ENCODE results near the gene BLM.

The BLM gene

DNA sequence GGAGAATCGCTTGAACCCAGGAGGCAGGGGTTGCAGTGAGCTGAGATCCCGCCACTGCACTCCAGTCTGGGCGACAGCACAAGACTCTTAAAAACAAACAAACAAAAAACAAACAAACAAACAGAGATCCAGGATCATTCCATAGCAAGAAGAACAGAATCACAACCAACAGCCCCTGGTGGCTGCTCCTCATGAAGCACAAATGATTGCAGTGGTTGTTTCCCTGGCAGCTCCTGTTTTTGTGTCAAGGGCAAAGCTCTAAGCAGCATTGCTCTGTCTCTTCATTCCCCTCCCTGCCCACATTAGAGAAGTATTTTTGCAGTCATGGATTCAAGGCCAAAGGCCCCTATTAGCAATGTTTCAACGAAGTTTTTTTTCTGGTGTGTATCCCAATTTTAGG is 25.8 kb upstream of the BLM start:
- in situ Hi-C loops (cut with MboI; ENCODE audit: low sequenced_read_pairs): no loop called here

- in situ Hi-C loops (cut with MboI; ENCODE audit: low sequenced_read_pairs): no loop called here
Measured at GRCh38 chr15:90691982-90692773, 25.0 kb upstream of the BLM start.

DNA sequence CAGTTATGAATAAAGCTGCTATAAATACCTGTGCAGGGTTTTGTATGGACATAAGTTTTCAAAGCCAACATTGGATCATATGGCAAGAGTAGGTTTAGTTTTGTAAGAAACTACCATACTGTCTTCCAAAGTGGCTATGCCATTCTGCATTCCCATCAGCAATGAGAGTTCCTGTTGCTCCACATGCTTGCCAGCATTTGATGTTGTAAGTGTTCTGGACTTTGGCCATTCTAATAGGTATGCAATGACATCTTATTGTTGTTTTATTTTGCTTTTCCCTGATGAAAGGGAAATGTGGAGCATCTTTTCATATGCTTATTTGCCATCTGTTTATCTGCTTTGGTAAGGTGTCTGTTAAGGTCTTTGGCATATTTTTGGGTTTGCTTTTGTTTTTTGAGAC is 22.2 kb upstream of the BLM start:
- in situ Hi-C loops (cut with MboI; ENCODE audit: low sequenced_read_pairs): no loop called here

DNA sequence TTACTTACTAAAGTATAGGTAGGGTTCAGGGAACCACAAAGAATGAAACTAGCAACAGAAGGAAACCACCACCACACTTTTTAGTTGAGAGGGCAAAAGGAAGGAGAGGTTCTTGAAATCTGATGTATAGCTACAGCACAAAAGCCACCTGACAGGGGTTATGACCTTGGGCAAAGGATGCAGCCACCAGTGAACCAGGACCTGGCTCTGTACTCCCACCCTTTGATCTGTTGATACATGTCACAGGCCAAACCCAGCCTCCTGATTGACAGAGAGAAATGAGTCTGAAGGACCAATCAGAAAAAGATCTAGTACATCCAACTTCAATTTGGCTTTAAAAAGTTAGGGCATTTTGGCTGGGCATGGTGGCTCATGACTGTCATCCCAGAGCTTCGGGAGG is 20.0 kb upstream of the BLM start:
- in situ Hi-C loops (cut with MboI; ENCODE audit: low sequenced_read_pairs): no loop called here

DNA sequence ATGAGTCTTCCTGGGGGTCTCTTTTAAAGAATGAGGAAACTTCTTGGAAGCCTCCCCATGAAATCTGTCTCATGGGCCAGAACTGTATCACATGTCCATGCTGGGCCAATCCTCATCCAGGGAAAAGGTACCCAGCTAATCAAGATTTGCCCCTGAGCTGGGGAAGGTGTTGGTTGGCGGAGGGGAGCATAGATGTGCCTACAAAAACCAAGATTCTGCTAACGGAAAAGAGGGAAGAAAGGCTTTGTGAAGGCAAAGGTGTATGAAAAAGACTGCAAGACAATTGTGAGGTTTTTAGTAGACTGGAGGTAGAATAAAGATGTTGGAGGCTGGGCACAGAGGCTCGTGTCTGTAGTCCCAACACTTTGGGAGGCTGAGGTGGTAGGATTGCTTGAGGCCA is 18.5 kb upstream of the BLM start:
- in situ Hi-C loops (cut with MboI; ENCODE audit: low sequenced_read_pairs): no loop called here

GRCh38 chr15:90701048-90701447 is 16.1 kb upstream of the BLM start:
- in situ Hi-C loops (cut with MboI; ENCODE audit: low sequenced_read_pairs): no loop called here

DNA sequence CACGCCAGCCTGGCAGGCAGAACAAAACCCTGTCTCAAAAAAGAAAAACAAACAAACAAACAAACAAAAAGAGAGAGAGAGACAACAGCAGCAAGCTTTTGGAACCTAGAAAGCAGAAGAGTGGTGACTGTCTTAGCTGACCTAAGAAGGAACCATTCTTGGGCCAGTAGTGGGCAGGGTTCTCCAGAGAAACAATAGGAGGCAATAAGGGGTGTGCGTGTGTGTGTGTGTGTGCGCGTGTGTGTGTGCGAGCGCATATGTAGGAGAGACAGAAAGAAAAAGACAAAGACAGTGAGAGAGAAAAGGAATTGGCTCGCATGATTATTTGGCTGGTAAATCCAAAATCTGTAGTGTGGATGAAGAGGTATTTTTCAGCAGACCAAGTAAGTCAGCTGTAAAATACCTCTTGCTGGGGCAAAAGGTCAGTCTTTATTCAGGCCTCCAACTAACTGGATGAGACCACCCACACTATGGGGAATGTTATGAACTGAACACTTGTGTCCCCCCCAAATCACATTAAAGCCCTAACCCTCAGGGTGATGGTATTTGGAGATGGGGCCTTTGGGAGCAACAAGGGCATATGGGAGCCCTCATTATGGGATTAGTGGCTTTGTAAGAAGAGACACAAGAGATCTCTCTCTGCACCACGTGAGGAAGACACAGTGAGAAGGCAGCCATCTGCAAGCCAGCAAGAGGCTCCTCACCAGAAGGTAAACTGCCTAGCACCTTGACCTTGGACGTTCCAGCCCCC is 15.1 kb upstream of the BLM start:
- in situ Hi-C loops (cut with MboI; ENCODE audit: low sequenced_read_pairs): no loop called here

DNA sequence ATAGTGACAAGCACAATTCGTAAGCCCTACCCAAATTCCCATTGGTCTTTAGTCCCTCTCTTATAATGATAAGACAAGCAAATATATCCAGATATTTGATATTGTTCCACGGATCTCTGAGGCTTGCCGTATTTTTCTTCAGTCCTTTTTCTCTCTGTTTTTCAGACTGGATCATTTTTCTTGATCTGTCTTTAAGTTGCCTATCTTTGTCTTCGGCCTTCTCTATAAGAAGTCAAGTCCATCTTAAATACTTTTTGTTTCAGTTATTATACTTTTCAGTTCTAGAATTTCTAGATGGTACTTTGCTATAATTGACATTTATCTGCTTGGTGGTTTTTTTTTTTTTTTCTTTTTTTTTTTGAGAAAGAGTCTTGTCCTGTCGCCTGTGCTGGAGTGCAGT is 13.7 kb upstream of the BLM start:
- in situ Hi-C loops (cut with MboI; ENCODE audit: low sequenced_read_pairs): no loop called here

DNA sequence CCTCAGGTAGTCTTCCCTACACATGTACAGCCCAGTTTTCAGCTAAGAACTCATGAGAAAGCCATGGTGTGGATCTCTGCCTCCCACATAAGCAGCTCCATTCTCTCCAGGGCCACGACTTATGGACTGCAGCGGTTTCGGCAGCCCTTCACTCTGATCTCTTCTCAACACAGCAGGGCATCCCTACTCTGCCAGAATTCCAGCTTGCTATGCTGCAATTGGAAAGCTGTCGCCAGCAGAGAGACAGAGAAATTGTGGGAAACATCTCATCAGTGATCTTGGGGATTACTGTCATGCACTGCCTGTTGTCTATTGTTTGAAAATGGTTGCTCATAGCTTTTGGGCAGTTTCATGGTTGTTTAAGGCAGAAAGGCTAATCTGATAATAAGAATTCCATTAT is 11.9 kb upstream of the BLM start:
- in situ Hi-C loops (cut with MboI; ENCODE audit: low sequenced_read_pairs): no loop called here

DNA sequence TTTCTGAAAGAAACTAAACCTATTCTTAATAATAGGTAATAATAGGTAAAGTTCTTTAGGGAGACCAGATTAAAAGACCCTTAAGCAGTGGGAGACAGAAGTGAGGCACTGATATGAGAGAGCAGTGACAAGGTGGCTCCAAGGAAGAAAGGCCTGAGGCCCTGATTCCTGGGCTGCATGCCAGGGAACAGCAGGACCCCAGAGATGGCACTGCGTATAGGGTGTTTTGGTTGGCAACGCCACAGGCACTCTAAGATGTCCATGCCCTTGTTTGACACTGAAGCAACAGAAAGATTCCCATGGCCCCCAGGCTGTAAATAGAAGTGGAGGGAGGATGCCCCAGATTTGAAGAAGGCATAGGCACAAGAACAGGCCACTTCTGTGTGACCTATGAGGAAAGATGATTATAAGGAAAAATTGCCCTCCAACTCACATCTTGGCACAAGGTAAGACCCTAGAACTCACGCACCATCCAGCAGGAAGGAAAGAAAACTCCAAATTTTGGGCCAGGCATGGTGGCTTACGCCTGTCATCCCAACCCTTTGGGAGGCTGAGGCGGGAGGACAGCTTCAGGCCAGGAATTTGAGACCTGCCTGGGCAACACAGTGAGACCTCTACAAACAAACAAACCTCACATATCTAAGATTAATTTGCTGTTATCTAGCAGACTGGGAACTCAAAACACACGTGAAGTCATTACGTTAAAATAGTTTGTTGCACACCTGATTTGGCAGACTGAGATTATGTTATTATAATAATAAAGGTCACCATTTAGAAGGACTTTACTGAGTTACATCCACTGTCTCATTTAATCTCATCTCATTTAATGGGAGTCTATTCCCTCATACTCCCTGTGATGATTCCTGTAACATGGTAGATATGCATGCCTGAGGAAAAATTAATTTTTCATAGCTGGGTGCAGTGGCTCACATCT is 10.5 kb upstream of the BLM start:
- in situ Hi-C loops (cut with MboI; ENCODE audit: low sequenced_read_pairs): no loop called here

DNA sequence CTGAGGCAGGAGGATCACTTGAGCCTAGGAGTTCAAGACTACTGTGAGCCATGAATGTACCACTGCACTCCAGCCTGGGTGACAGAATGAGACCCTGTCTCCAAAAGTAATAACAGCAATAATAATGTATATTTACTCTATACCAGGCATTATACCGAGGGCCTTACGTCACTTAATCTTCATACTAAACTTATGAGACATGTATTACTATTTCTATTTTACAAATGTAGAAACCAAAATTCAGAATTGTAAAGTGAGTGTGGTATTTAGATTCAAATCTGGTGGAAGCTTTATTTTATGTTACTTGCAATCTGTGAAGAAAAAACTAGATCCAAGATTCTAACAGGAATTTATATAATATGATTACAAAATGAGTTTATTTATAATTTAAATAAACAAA is 9.7 kb upstream of the BLM start:
- in situ Hi-C loops (cut with MboI; ENCODE audit: low sequenced_read_pairs): no loop called here

GRCh38 chr15:90708516-90708915 is 8.6 kb upstream of the BLM start:
- in situ Hi-C loops (cut with MboI; ENCODE audit: low sequenced_read_pairs): no loop called here

- in situ Hi-C loops (cut with MboI; ENCODE audit: low sequenced_read_pairs): no loop called here
Measured at GRCh38 chr15:90709278-90709677, 7.9 kb upstream of the BLM start.

GRCh38 chr15:90710436-90711027 is 6.6 kb upstream of the BLM start:
- in situ Hi-C loops (cut with MboI; ENCODE audit: low sequenced_read_pairs): no loop called here

- in situ Hi-C loops (cut with MboI; ENCODE audit: low sequenced_read_pairs): no loop called here
Measured at GRCh38 chr15:90711418-90711824, 5.7 kb upstream of the BLM start.

DNA sequence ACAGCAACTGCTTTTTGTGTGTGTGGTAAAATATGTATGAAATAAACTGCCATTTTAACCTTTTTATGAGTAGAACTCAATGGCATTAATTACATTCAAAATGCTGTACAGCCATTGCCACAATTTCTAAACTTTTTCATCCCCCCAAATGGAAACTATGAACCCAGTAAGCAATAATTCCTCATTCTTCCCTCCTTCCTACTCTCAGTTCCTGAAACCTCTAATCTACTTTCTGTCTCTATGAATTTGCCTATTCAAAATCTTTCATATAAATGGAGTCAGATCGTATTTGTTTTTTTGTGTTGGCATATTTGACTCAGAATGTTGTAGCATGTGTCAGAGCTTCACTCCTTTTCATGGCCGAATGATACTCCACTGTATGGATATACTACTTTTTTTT is 5.3 kb upstream of the BLM start:
- in situ Hi-C loops (cut with MboI; ENCODE audit: low sequenced_read_pairs): no loop called here

GRCh38 chr15:90713081-90713480 is 4.1 kb upstream of the BLM start:
- in situ Hi-C loops (cut with MboI; ENCODE audit: low sequenced_read_pairs): no loop called here

GRCh38 chr15:90716317-90716975 is 700 bp upstream of the BLM start:
- in situ Hi-C loops (cut with MboI; ENCODE audit: low sequenced_read_pairs): no loop called here

DNA sequence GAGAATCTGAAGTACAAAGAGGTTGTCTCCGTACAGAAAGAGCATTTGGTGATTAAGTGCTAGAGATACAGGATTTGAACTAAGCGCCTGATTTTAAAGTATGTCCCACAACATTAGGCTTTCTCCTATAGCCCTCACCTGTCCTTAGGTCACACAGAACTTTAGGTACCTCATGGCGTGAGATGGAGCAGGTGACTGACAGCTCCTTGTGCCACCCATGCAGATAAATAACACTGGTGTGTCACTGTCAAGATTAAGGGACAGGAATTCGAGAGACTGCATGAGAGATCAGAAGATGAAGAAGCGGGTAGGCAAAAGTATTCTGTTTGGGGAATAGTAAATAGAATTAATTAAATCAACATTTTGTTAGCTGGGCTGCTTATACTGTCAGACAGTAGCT is 1.1 kb downstream of the BLM start:
- in situ Hi-C loops (cut with MboI; ENCODE audit: low sequenced_read_pairs): no loop called here

DNA sequence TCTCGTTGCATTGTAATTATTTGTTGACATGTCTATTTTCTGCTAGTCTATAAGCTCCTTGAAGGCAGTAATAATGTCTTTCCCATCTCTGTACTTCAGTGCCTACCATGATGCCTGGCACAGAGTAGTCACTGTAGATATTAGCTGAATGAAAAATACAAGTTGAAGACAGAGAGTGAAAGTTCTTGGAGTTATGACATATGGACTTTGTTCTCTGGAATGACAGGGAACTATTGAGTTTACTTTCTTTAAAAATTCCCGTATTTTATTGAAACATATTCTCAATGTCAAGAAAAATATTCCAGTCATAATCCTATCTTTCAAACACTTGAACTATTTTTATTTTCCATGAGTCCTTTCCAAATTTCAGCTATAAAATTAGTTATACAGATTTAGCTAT is 3.0 kb downstream of the BLM start:
- in situ Hi-C loops (cut with MboI; ENCODE audit: low sequenced_read_pairs): no loop called here

DNA sequence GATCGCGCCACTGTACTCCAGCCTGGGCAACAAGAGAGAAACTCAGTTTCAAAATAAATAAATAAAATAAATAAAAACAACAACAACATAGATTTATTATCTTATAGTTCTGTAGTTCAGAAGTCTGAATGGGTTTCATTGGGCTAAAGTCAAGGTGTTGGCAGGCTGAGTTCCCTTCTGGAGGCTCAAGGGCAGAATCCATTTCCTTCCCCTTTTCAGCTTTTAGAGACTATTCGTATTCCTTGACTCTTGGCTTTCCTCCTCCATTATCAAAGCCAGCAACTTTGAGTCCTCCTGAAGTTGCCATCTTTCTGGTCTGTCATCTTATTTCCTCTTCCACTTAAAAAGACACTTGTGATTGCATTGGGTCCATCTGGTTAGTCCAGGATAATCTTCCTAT is 12.1 kb downstream of the BLM start:
- in situ Hi-C loops (cut with MboI; ENCODE audit: low sequenced_read_pairs): no loop called here

Data from HL-60/S4 (cell line).